HG03432 (cell line): ENCODE measurements around the gene CHST8.

Source experiments
- ATAC-seq: cut with Tn5 transposase; IDR thresholded peaks from one replicate; pipeline ENCODE4 v1.9.1; 2021; ENCODE audit warnings: mild to moderate bottlenecking, moderate library complexity; ENCODE audit not compliant: unreplicated experiment

CHST8 gene

GRCh38 chr19:33730858-33731607 is 109.3 kb downstream of the CHST8 start:
- ATAC-seq, result no peak

GRCh38 chr19:33731881-33732280 is 110.1 kb downstream of the CHST8 start:
- no peak for ATAC-seq

GRCh38 chr19:33734913-33735312 is 113.2 kb downstream of the CHST8 start:
- ATAC-seq, result no peak

- ATAC-seq, result no peak
These were observed 114.4 kb downstream of the CHST8 start for GRCh38 chr19:33736158-33736557.

GRCh38 chr19:33736787-33737186 is 115.0 kb downstream of the CHST8 start:
- no peak for ATAC-seq

- ATAC-seq, result no peak
These were observed 116.1 kb downstream of the CHST8 start for GRCh38 chr19:33737681-33738371.

GRCh38 chr19:33740811-33741396 is 119.2 kb downstream of the CHST8 start:
- ATAC-seq, result no peak

GRCh38 chr19:33745297-33745696 is 123.5 kb downstream of the CHST8 start:
- no peak for ATAC-seq

GRCh38 chr19:33746159-33746558 is 124.4 kb downstream of the CHST8 start:
- no peak for ATAC-seq

GRCh38 chr19:33747273-33747672 is 125.5 kb downstream of the CHST8 start:
- ATAC-seq, result no peak

GRCh38 chr19:33748231-33748630 is 126.5 kb downstream of the CHST8 start:
- ATAC-seq, result no peak

GRCh38 chr19:33749016-33749415 is 127.3 kb downstream of the CHST8 start:
- no peak for ATAC-seq

- no peak for ATAC-seq
These were observed 127.9 kb downstream of the CHST8 start for GRCh38 chr19:33749619-33750175.

- ATAC-seq, result no peak
These were observed 129.1 kb downstream of the CHST8 start for GRCh38 chr19:33750587-33751435.

- no peak for ATAC-seq
These were observed 129.7 kb downstream of the CHST8 start for GRCh38 chr19:33751436-33751770.

- no peak for ATAC-seq
These were observed 130.5 kb downstream of the CHST8 start for GRCh38 chr19:33752018-33752800.

- ATAC-seq, result no peak
These were observed 131.2 kb downstream of the CHST8 start for GRCh38 chr19:33752945-33753344.

GRCh38 chr19:33754361-33754760 is 132.6 kb downstream of the CHST8 start:
- ATAC-seq, result no peak

GRCh38 chr19:33755099-33756035 is 133.6 kb downstream of the CHST8 start:
- no peak for ATAC-seq
